ENCODE data around the gene BLZF1.

DNA sequence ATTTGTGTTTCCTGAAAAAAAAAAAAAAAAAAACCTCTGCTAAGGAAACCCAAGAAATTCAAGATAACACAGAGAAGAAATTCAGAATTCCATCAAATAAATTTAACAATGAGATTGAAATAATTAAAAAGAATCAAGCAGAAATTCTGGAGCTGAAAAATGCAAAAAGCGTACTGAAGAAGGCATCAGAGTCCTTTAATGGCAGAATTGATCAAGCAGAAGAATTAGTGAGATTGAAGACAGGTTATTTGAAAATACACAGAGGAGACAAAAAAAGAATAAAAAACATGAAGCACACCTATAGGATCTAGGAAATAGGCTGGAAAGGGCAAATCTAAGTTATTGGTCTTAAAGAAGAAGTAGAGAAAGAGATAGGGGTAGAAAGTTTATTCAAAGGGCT is 38.6 kb upstream of the BLZF1 start:
- TF ChIP-seq PPARA (CRISPR knock-in tag; IDR thresholded peaks at IDR 0.05; ENCODE audit: borderline replicate concordance) (no peak), RARB (CRISPR knock-in tag; IDR thresholded peaks at IDR 0.05) (no peak), ARNTL (CRISPR knock-in tag; IDR thresholded peaks at IDR 0.05; ENCODE audit: borderline replicate concordance, low read depth) (no peak), ZNF70 (CRISPR knock-in tag; IDR thresholded peaks at IDR 0.05) (no peak), ZFP3 (CRISPR knock-in tag; IDR thresholded peaks at IDR 0.05) (no peak), CSDC2 (CRISPR knock-in tag; IDR thresholded peaks at IDR 0.05) (no peak), ZNF8 (CRISPR knock-in tag; IDR thresholded peaks at IDR 0.05) (no peak), BACH2 (CRISPR knock-in tag; IDR thresholded peaks at IDR 0.05; ENCODE audit: borderline replicate concordance) (no peak)
- TF ChIP-seq, protein P1, sequence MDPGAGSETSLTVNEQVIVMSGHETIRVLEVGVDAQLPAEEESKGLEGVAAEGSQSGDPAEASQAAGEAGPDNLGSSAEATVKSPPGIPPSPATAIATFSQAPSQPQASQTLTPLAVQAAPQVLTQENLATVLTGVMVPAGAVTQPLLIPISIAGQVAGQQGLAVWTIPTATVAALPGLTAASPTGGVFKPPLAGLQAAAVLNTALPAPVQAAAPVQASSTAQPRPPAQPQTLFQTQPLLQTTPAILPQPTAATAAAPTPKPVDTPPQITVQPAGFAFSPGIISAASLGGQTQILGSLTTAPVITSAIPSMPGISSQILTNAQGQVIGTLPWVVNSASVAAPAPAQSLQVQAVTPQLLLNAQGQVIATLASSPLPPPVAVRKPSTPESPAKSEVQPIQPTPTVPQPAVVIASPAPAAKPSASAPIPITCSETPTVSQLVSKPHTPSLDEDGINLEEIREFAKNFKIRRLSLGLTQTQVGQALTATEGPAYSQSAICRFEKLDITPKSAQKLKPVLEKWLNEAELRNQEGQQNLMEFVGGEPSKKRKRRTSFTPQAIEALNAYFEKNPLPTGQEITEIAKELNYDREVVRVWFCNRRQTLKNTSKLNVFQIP (CRISPR knock-in tag; IDR thresholded peaks at IDR 0.05; ENCODE audit: borderline replicate concordance, low read depth) = no peak
- TF ChIP-seq, protein P2, sequence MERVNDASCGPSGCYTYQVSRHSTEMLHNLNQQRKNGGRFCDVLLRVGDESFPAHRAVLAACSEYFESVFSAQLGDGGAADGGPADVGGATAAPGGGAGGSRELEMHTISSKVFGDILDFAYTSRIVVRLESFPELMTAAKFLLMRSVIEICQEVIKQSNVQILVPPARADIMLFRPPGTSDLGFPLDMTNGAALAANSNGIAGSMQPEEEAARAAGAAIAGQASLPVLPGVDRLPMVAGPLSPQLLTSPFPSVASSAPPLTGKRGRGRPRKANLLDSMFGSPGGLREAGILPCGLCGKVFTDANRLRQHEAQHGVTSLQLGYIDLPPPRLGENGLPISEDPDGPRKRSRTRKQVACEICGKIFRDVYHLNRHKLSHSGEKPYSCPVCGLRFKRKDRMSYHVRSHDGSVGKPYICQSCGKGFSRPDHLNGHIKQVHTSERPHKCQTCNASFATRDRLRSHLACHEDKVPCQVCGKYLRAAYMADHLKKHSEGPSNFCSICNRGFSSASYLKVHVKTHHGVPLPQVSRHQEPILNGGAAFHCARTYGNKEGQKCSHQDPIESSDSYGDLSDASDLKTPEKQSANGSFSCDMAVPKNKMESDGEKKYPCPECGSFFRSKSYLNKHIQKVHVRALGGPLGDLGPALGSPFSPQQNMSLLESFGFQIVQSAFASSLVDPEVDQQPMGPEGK (CRISPR knock-in tag; IDR thresholded peaks at IDR 0.05; ENCODE audit: borderline replicate concordance) = no peak
